Panc1 (cell line): ENCODE data around the gene ADCY1. TPM values are rescaled to one million over a fixed set of nuclear protein-coding genes. Genes with fewer than 3 reads are reported as not detected.

Experiments used
- ATAC-seq: fragments of 200-7000 bp; cut with Tn5 transposase; 2 replicates; pipeline ENCODE4 v1.9.1; 2020; ENCODE audit warnings: mild to moderate bottlenecking, moderate library complexity
- BruUV-seq: library from RNA; stranded (reverse); fragments of 400-500 nt; replicated peaks from 2 replicates; lab custom pipeline; 2021; lab: Mats Ljungman, UMichigan
- CTCF ChIA-PET: fragments of 300-600 bp; sonication (Branson Sonifier 250); formaldehyde crosslinking; loops from one replicate; lab custom pipeline; 2022; ENCODE audit warnings: antibody characterized with exemption; lab: Charles Lee
- POLR2A ChIA-PET: fragments of 300-600 bp; sonication (Branson Sonifier 250); formaldehyde crosslinking; loops from one replicate; lab custom pipeline; 2022; ENCODE audit warnings: antibody characterized with exemption; lab: Charles Lee
- DNase-seq: peaks from one replicate; pipeline ENCODE4 v3.0.0-alpha.2; 2010; ENCODE audit warnings: low read depth, low spot score
- H3K27ac ChIP-seq: 2 replicates; pipeline ENCODE4 v1.5.1; 2011; ENCODE audit warnings: mild to moderate bottlenecking, low read length, inconsistent platforms
- H3K27me3 ChIP-seq: fragments of 200-500 bp; sonication (Bioruptor generic); 2 replicates; pipeline ENCODE4 v1.6.0; 2014; ENCODE audit warnings: low read length, inconsistent platforms; ENCODE audit not compliant: control insufficient read depth, insufficient read depth
- H3K36me3 ChIP-seq: fragments of 200-500 bp; sonication (Bioruptor generic); 2 replicates; pipeline ENCODE4 v1.5.1; 2014; ENCODE audit warnings: inconsistent platforms, mild to moderate bottlenecking, low read length, moderate library complexity; ENCODE audit not compliant: control insufficient read depth, insufficient read depth
- H3K4me1 ChIP-seq: 2 replicates; pipeline ENCODE4 v1.5.1; 2011; ENCODE audit warnings: inconsistent platforms, mild to moderate bottlenecking, low read length, moderate library complexity; ENCODE audit not compliant: control insufficient read depth, insufficient read depth
- H3K4me3 ChIP-seq, 2 experiments: 2 replicates each; pipeline ENCODE4 v1.5.1; 2011 to 2012; ENCODE audit warnings: low read depth in 2 of 2, low read length in 2 of 2, mild to moderate bottlenecking in 2 of 2, inconsistent platforms in 1 of 2, moderate library complexity in 1 of 2
- H3K9me3 ChIP-seq: fragments of 200-500 bp; sonication (Bioruptor generic); 2 replicates; pipeline ENCODE4 v1.5.1; 2014; ENCODE audit warnings: low read depth, mild to moderate bottlenecking, inconsistent platforms, low read length, moderate library complexity; ENCODE audit not compliant: control insufficient read depth, insufficient read depth
- CTCF ChIP-seq: fragments of 450-650 bp; IDR thresholded peaks from 2 replicates; pipeline ENCODE4 v1.5.1; 2017; ENCODE audit warnings: mild to moderate bottlenecking
- POLR2AphosphoS5 ChIP-seq: IDR thresholded peaks from 2 replicates; pipeline ENCODE4 v1.6.1; 2012; ENCODE audit warnings: mild to moderate bottlenecking, low read depth, low read length, moderate library complexity
- SIN3A ChIP-seq: IDR thresholded peaks from 2 replicates; pipeline ENCODE4 v1.6.1; 2012; ENCODE audit warnings: low read depth, mild to moderate bottlenecking, low read length, moderate library complexity, borderline replicate concordance; ENCODE audit not compliant: insufficient read depth
- TCF7L2 ChIP-seq: IDR thresholded peaks from 2 replicates; pipeline ENCODE4 v1.6.1; 2011; ENCODE audit warnings: mild to moderate bottlenecking, low read depth, low read length, inconsistent platforms
- in situ Hi-C: cut with HindIII; loops from 2 replicates; pipeline ENCODE4 v1.10.0; 2016; ENCODE audit warnings: low sequenced_read_pairs, low pct_unique_long_range_greater_than_20kb
- intact Hi-C: fragments of 100-400 bp; cut with micrococcal nuclease; formaldehyde crosslinking; loops from one replicate; pipeline ENCODE4 v1.10.0; 2022; ENCODE audit not compliant: unreplicated experiment
- total RNA-seq: library from RNA; stranded (reverse); gene quantifications from one replicate; pipeline ENCODE4 v1.2.1, GENCODE V29; 2021; ENCODE audit not compliant: unreplicated experiment
- TF ChIP-seq, protein P1 (sequence below), 2 experiments: IDR thresholded peaks; 2 replicates each; pipeline ENCODE4 v1.6.1; 2011 to 2012; ENCODE audit warnings: low read depth in 2 of 2, control low read depth in 1 of 2, low read length in 1 of 2, mild to moderate bottlenecking in 1 of 2, moderate library complexity in 1 of 2; ENCODE audit not compliant: insufficient read depth in 1 of 2

The ADCY1 gene
- total RNA-seq, 1 experiment from 2014 or later = 2.1 TPM

DNA sequence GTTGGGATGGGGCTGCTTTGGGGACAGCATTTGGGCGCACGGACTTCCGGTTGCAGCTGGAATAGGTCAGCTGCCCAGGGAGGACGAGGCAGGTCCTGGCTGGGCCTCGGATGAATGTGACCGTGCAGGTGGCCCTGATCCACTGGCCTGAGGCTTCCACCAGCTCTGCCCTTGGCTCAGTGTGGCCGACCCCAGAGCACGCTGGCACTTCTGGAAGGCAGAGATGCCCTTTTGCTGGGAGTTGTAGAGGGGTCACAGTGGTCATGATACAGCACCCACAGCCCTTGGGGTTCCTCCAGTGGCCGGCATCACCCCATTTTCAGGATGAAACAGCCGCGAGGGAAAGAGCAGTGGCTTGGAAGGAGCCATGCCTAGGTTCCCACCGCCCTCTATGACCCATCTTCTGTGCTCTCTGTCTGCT is 19.0 kb downstream of the ADCY1 start:
- no peak for DNase-seq
- CTCF ChIA-PET = no interaction called here
- Histone ChIP-seq H3K36me3 (no peaks in the 10 kb centered on the region), H3K4me3 (no peak overlapping the region), H3K4me1 (no peaks in the 10 kb centered on the region), H3K27ac (no peak overlapping the region), H3K27me3 (peaks cover 14% of the 10 kb centered on the region; the same call in 1 of the 2 replicates), H3K9me3 (no peaks in the 10 kb centered on the region)
- TF ChIP-seq, protein P1, sequence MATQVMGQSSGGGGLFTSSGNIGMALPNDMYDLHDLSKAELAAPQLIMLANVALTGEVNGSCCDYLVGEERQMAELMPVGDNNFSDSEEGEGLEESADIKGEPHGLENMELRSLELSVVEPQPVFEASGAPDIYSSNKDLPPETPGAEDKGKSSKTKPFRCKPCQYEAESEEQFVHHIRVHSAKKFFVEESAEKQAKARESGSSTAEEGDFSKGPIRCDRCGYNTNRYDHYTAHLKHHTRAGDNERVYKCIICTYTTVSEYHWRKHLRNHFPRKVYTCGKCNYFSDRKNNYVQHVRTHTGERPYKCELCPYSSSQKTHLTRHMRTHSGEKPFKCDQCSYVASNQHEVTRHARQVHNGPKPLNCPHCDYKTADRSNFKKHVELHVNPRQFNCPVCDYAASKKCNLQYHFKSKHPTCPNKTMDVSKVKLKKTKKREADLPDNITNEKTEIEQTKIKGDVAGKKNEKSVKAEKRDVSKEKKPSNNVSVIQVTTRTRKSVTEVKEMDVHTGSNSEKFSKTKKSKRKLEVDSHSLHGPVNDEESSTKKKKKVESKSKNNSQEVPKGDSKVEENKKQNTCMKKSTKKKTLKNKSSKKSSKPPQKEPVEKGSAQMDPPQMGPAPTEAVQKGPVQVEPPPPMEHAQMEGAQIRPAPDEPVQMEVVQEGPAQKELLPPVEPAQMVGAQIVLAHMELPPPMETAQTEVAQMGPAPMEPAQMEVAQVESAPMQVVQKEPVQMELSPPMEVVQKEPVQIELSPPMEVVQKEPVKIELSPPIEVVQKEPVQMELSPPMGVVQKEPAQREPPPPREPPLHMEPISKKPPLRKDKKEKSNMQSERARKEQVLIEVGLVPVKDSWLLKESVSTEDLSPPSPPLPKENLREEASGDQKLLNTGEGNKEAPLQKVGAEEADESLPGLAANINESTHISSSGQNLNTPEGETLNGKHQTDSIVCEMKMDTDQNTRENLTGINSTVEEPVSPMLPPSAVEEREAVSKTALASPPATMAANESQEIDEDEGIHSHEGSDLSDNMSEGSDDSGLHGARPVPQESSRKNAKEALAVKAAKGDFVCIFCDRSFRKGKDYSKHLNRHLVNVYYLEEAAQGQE (IDR thresholded peaks at IDR 0.05; ENCODE audit: insufficient read depth in 1 of 2, low read depth in 2 of 2, low read length in 1 of 2) = no peak
- no peak for TF ChIP-seq TCF7L2
- TF ChIP-seq POLR2AphosphoS5 = no peak
- TF ChIP-seq CTCF = no peak
- no peak for TF ChIP-seq SIN3A
- BruUV-seq = no TSS peak
- ATAC-seq = no peak
- in situ Hi-C loops = no loop called here
- intact Hi-C loops = no loop called here
- POLR2A ChIA-PET = no interaction called here

DNA sequence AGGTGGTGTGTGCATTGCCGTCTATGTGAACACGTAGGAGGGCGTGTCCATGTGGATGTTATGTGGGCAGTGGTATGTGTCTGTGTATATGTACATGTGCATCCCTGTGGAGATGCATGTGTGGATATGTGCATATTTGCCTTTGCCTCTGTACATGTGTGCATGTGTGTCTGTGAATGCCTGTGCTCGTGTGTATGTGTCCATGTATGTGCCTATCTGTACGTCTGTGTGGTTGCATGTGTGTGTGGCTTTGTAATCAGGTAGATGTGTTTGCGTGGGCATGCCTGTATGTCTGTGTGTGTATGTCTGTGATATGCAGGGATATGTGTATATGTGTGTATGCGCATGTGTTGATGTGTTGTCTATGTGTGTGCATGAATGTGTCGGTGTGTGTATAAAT is 19.7 kb downstream of the ADCY1 start:
- no peak for ATAC-seq
- no TSS peak for BruUV-seq
- no peaks in the 10 kb centered on the region for H3K9me3 ChIP-seq
- no peak overlapping the region for H3K27ac ChIP-seq
- POLR2A ChIA-PET = no interaction called here
- no peaks in the 10 kb centered on the region for H3K4me1 ChIP-seq
- in situ Hi-C loops = no loop called here
- TF ChIP-seq TCF7L2 = no peak
- TF ChIP-seq SIN3A = no peak
- TF ChIP-seq, protein P1 (IDR thresholded peaks at IDR 0.05; ENCODE audit: insufficient read depth in 1 of 2, low read depth in 2 of 2, low read length in 1 of 2) = no peak
- no peak for TF ChIP-seq POLR2AphosphoS5
- no peak for TF ChIP-seq CTCF
- intact Hi-C loops = no loop called here
- H3K4me3 ChIP-seq = no peak overlapping the region
- no peak for DNase-seq
- peaks cover 20% of the 10 kb centered on the region; the same call in 1 of the 2 replicates for H3K27me3 ChIP-seq
- H3K36me3 ChIP-seq = no peaks in the 10 kb centered on the region
- CTCF ChIA-PET = no interaction called here
